ENCODE results near the gene NRXN3.

DNA sequence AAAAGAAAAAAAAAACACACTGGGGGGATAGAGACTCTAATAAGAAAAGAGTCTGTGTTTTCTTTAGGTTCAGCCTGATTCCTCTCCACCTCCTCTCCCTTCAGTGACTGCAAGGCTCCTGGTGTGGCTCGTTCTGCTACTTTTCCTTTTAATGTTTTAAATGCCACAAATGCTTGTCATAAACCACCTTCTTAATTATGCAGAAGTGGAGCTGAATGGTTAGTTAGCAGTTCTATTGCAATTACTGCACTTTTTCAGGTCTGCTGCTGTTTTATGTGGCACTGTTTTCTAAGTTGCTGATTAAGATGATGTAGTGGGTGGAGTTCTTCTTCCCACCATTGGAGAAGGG lies 1163.0 kb downstream of the NRXN3 start:
- TF ChIP-seq CTCF (IDR thresholded peaks at IDR 0.05) (no peak), POLR2AphosphoS5 (IDR thresholded peaks at IDR 0.05; ENCODE audit: low read depth, low read length) (no peak), RFX5 (IDR thresholded peaks at IDR 0.05; ENCODE audit: low read length) (no peak), RAD21 (IDR thresholded peaks at IDR 0.05; ENCODE audit: low read length) (no peak), TCF12 (IDR thresholded peaks at IDR 0.05) (no peak), FOSL2 (IDR thresholded peaks at IDR 0.05; ENCODE audit: borderline replicate concordance, low read depth) (no peak), USF2 (IDR thresholded peaks at IDR 0.05; ENCODE audit: borderline replicate concordance, low read depth, low read length) (no peak), CHD2 (IDR thresholded peaks at IDR 0.05; ENCODE audit: low read length, partially characterized antibody) (no peak)
- TF ChIP-seq, protein P1, sequence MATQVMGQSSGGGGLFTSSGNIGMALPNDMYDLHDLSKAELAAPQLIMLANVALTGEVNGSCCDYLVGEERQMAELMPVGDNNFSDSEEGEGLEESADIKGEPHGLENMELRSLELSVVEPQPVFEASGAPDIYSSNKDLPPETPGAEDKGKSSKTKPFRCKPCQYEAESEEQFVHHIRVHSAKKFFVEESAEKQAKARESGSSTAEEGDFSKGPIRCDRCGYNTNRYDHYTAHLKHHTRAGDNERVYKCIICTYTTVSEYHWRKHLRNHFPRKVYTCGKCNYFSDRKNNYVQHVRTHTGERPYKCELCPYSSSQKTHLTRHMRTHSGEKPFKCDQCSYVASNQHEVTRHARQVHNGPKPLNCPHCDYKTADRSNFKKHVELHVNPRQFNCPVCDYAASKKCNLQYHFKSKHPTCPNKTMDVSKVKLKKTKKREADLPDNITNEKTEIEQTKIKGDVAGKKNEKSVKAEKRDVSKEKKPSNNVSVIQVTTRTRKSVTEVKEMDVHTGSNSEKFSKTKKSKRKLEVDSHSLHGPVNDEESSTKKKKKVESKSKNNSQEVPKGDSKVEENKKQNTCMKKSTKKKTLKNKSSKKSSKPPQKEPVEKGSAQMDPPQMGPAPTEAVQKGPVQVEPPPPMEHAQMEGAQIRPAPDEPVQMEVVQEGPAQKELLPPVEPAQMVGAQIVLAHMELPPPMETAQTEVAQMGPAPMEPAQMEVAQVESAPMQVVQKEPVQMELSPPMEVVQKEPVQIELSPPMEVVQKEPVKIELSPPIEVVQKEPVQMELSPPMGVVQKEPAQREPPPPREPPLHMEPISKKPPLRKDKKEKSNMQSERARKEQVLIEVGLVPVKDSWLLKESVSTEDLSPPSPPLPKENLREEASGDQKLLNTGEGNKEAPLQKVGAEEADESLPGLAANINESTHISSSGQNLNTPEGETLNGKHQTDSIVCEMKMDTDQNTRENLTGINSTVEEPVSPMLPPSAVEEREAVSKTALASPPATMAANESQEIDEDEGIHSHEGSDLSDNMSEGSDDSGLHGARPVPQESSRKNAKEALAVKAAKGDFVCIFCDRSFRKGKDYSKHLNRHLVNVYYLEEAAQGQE (IDR thresholded peaks at IDR 0.05; ENCODE audit: low read depth, low read length), result no peak

Measured in SK-N-SH (cell line).